Fibroblast of lung (primary cell): ENCODE measurements around the gene LSM2. TPM values are rescaled to one million over a fixed set of nuclear protein-coding genes. Genes with fewer than 3 reads are reported as not detected.
A peak's percentile ranks its signal among the peaks of the same experiment; 100 is the strongest.
"Not testable (repeated sequence)": the region's sequence is repeated elsewhere in the genome, so short reads cannot be mapped to it uniquely, and the experiment has no call there.

ENCODE experiments used
- DNase-seq, 2 donors: peaks; one replicate each; pipeline versions ENCODE4 v3.0.0 to v3.0.0-alpha.2; 2010; ENCODE audit warnings: low read depth in 2 of 2
- H2AFZ ChIP-seq: 2 replicates; pipeline ENCODE4 v1.5.1; 2012; ENCODE audit warnings: low read length, control low read depth, inconsistent platforms
- H3K27ac ChIP-seq: 2 replicates; pipeline ENCODE4 v1.5.1; 2011; ENCODE audit warnings: low read length, control low read depth; ENCODE audit not compliant: insufficient read depth
- H3K27me3 ChIP-seq: 2 replicates; pipeline ENCODE4 v1.5.1; 2011; ENCODE audit warnings: mild to moderate bottlenecking, low read length; ENCODE audit not compliant: control insufficient read depth, insufficient read depth
- H3K36me3 ChIP-seq: 2 replicates; pipeline ENCODE4 v1.5.1; 2011; ENCODE audit warnings: low read length; ENCODE audit not compliant: control insufficient read depth, insufficient read depth
- H3K4me1 ChIP-seq: 2 replicates; pipeline ENCODE4 v1.5.1; 2011; ENCODE audit warnings: low read length; ENCODE audit not compliant: control insufficient read depth, insufficient read depth; ENCODE audit errors: extremely low read depth
- H3K4me2 ChIP-seq: 2 replicates; pipeline ENCODE4 v1.5.1; 2011; ENCODE audit warnings: low read length, control low read depth; ENCODE audit not compliant: insufficient read depth; ENCODE audit errors: extremely low read depth
- H3K4me3 ChIP-seq, 4 experiments: fragments of 200-600 bp in 1 of 4; sonication (generic) in 1 of 4; replicated peaks in 1 of 4; 2 replicates each; pipeline ENCODE4 v1.5.1; 2011 to 2016; ENCODE audit warnings: low read length in 4 of 4, low read depth in 3 of 4, mild to moderate bottlenecking in 3 of 4, control low read depth in 2 of 4, inconsistent platforms in 1 of 4, mixed read lengths in 1 of 4; ENCODE audit not compliant: insufficient read depth in 1 of 4; ENCODE audit errors: control extremely low read depth in 1 of 4
- H3K79me2 ChIP-seq: 2 replicates; pipeline ENCODE4 v1.5.1; 2012; ENCODE audit warnings: mild to moderate bottlenecking, low read length, inconsistent platforms; ENCODE audit not compliant: control insufficient read depth, insufficient read depth
- H3K9ac ChIP-seq: 2 replicates; pipeline ENCODE4 v1.5.1; 2011; ENCODE audit warnings: mild to moderate bottlenecking, low read length, control low read depth; ENCODE audit not compliant: insufficient read depth
- H3K9me3 ChIP-seq: 2 replicates; pipeline ENCODE4 v1.5.1; 2012; ENCODE audit warnings: low read depth, low read length; ENCODE audit not compliant: control insufficient read depth, insufficient read depth
- H4K20me1 ChIP-seq: 2 replicates; pipeline ENCODE4 v1.5.1; 2011; ENCODE audit warnings: low read length; ENCODE audit not compliant: control insufficient read depth, insufficient read depth; ENCODE audit errors: extremely low read depth
- EZH2 ChIP-seq: IDR thresholded peaks from 2 replicates; pipeline ENCODE4 v1.5.1; 2012; ENCODE audit warnings: low read length, control low read depth, mild to moderate bottlenecking; ENCODE audit errors: missing control alignments
- polyA plus RNA-seq, 2 donors: library from polyadenylated mRNA; depleted of rRNA in 1 of 2; stranded (reverse) in 1 of 2; unstranded in 1 of 2; fragments of >200 nt; gene quantifications; 2 replicates each; pipeline ENCODE4 v1.2.1, GENCODE V29; 2011 to 2012; ENCODE audit warnings: missing spikeins in 1 of 2
- total RNA-seq: library from RNA; depleted of rRNA; stranded (reverse); fragments of >200 nt; gene quantifications from 2 replicates; pipeline ENCODE4 v1.2.1, GENCODE V29; 2014
- TF ChIP-seq, protein P1 (sequence below), 2 donors: IDR thresholded peaks in 1 of 2; conservative IDR thresholded peaks in 1 of 2; 1 replicate in 1 of 2; 2 replicates in 1 of 2; pipeline ENCODE4 v1.5.1; 2011 to 2012; ENCODE audit warnings: low read length in 2 of 2, control low read depth in 1 of 2, inconsistent platforms in 1 of 2, low read depth in 1 of 2, mild to moderate bottlenecking in 1 of 2

The LSM2 gene
- total and polyA plus RNA-seq, 2 donors (not counting 1 experiment from before 2014, with no cell fraction given) = 24.3 to 34.7 TPM

- no peaks in the 10 kb centered on the region for H3K27me3 ChIP-seq
- no peaks in the 10 kb centered on the region for H3K36me3 ChIP-seq
- no peaks in the 10 kb centered on the region for H3K4me1 ChIP-seq
- no peak overlapping the region for H3K4me2 ChIP-seq
- no peaks in the 10 kb centered on the region for H3K9me3 ChIP-seq
- no peak overlapping the region for H3K9ac ChIP-seq
- H3K4me3 ChIP-seq = no peak overlapping the region
- DNase-seq = no peak
- TF ChIP-seq, protein P1, sequence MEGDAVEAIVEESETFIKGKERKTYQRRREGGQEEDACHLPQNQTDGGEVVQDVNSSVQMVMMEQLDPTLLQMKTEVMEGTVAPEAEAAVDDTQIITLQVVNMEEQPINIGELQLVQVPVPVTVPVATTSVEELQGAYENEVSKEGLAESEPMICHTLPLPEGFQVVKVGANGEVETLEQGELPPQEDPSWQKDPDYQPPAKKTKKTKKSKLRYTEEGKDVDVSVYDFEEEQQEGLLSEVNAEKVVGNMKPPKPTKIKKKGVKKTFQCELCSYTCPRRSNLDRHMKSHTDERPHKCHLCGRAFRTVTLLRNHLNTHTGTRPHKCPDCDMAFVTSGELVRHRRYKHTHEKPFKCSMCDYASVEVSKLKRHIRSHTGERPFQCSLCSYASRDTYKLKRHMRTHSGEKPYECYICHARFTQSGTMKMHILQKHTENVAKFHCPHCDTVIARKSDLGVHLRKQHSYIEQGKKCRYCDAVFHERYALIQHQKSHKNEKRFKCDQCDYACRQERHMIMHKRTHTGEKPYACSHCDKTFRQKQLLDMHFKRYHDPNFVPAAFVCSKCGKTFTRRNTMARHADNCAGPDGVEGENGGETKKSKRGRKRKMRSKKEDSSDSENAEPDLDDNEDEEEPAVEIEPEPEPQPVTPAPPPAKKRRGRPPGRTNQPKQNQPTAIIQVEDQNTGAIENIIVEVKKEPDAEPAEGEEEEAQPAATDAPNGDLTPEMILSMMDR (conservative IDR thresholded peaks at IDR 0.05 in 1 of 2, IDR thresholded peaks at IDR 0.05 in 1 of 2; ENCODE audit: low read depth in 1 of 2, low read length in 2 of 2) = no peak
- no peaks in the 10 kb centered on the region for H4K20me1 ChIP-seq
- H2AFZ ChIP-seq = no peak overlapping the region
- no peak overlapping the region for H3K27ac ChIP-seq
- H3K79me2 ChIP-seq = peaks cover 2% of the 10 kb centered on the region
Measured at GRCh38 chr6:31811645-31812044, 4.9 kb upstream of the LSM2 start.

GRCh38 chr6:31808599-31808998 is 1.8 kb upstream of the LSM2 start:
- H3K4me1 ChIP-seq, H3K27ac ChIP-seq, DNase-seq, H3K4me3 ChIP-seq, H2AFZ ChIP-seq, H4K20me1 ChIP-seq, H3K4me2 ChIP-seq, H3K9ac ChIP-seq, H3K27me3 ChIP-seq, H3K36me3 ChIP-seq, H3K79me2 ChIP-seq, H3K9me3 ChIP-seq: not testable (repeated sequence)

- peaks cover 8% of the 10 kb centered on the region for H3K79me2 ChIP-seq
- no peaks in the 10 kb centered on the region for H3K27me3 ChIP-seq
- no peaks in the 10 kb centered on the region for H3K9me3 ChIP-seq
- H3K9ac ChIP-seq = peak overlapping the region; percentile 85
- H3K4me3 ChIP-seq = peak overlapping the region; percentile 73 to 84 (median 78)
- no peaks in the 10 kb centered on the region for H4K20me1 ChIP-seq
- peak overlapping the region; percentile 94 for H3K4me2 ChIP-seq
- H3K27ac ChIP-seq = peak overlapping the region; percentile 90
- H3K4me1 ChIP-seq = no peaks in the 10 kb centered on the region
- no peak for DNase-seq
- H2AFZ ChIP-seq = peak overlapping the region; percentile 73
- no peaks in the 10 kb centered on the region for H3K36me3 ChIP-seq
- no peak for TF ChIP-seq EZH2
- TF ChIP-seq, protein P1 (conservative IDR thresholded peaks at IDR 0.05 in 1 of 2, IDR thresholded peaks at IDR 0.05 in 1 of 2; ENCODE audit: low read depth in 1 of 2, low read length in 2 of 2) = no peak
Measured at GRCh38 chr6:31805939-31806469, 762 bp downstream of the LSM2 start.

DNA sequence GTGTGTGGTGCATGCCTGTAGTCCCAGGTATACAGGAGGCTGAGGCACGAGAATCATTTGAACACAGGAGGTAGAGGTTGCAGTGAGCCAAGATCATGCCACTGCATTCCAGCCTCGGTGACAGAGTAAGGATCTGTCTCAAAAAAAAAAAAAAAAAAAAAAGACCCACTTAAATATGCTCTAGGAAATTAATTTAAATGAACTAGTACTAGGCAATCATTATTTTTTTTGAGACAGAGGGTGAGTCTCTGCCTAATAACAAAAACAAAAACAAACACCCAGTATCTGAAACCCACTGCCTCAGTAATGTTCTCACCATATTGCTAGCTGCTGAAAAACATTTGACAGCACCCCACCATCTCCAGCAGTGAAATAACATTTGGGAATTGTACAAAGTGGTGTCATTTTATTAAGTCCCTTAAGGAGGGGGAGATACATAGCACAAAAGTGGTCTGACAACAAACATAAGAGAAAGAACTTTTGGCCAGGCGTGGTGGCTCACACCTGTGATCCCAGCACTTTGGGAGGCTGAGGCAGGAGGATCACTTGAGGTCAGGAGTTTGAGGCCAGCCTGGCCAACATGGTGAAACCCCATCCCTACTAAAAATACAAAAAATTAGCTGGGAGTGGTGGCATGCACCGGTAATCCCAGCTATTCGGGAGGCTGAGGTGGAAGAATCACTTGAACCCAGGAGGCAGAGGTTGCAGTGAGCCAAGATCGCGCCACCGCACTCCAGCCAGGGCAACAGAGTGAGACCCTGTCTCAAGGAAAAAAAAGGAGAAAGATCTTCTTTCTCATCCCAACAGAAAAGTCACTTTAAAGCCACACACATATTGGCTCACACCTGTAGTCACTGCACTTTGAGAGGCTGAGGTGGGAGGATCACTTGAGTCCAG is 5.5 kb downstream of the LSM2 start:
- not testable (repeated sequence) for DNase-seq, H3K4me3 ChIP-seq, H3K4me2 ChIP-seq, H3K4me1 ChIP-seq, H3K27me3 ChIP-seq, H2AFZ ChIP-seq, H4K20me1 ChIP-seq, H3K36me3 ChIP-seq, H3K9ac ChIP-seq, H3K27ac ChIP-seq, H3K79me2 ChIP-seq, H3K9me3 ChIP-seq
